Sigmoid colon (tissue), 3 donors: ENCODE data around the gene VDR.

ENCODE experiments used
- CTCF ChIP-seq, 4 experiments: fragments of 450-650 bp in 3 of 4; fragments of 200-600 bp in 1 of 4; IDR thresholded peaks; one replicate each; pipeline ENCODE4 v1.5.1; 2016 to 2019; ENCODE audit warnings: antibody characterized with exemption in 4 of 4, mild to moderate bottlenecking in 3 of 4, moderate library complexity in 2 of 4
- POLR2A ChIP-seq, 2 donors: fragments of 450-650 bp; IDR thresholded peaks; one replicate each; pipeline ENCODE4 v1.6.1; 2016; ENCODE audit warnings: antibody characterized with exemption in 2 of 2, mild to moderate bottlenecking in 2 of 2, moderate library complexity in 2 of 2

DNA sequence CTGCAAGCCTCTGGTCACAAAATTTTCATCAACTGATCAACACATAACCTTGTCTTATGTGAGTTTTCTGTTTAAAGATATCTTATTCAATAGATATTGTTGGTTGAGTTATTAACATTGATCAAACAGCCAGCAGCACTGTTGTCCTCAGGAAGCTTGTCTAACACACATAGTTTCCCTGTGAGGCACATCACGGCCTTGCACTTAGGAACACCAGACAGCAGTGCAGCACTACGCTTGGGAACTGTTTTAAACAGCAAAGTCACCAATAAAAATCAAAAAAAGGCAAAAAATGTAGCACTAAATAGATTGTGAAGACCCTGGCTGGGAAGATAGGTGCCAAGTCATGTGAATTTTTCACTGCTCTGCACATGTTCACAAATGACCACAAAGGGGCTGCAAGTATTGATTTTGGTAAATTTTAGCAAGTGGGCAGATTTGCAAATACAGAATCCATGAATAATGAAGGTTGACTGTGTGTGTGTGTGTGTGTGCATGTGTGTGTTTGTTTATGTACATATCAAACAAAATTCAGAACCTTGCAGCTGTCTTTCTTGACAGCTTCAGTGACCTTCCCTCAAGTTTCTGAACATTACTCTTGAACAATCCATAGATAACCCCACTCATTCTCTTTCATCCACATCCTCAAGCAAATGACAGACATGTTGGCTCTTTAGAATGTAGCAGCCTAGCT, 28.9 kb downstream of the VDR start:
- TF ChIP-seq POLR2A (IDR thresholded peaks at IDR 0.05), result no peak
- no peak for TF ChIP-seq CTCF (IDR thresholded peaks at IDR 0.05)
